HG03045 (cell line): Measurements from ENCODE around the gene SLC22A8.
"Not testable (repeated sequence)": the region's sequence is repeated elsewhere in the genome, so short reads cannot be mapped to it uniquely, and the experiment has no call there.

Source experiments
- ATAC-seq: cut with Tn5 transposase; IDR thresholded peaks from one replicate; pipeline ENCODE4 v1.9.1; 2021; ENCODE audit warnings: mild to moderate bottlenecking, moderate library complexity; ENCODE audit not compliant: unreplicated experiment

The SLC22A8 gene, protein sequence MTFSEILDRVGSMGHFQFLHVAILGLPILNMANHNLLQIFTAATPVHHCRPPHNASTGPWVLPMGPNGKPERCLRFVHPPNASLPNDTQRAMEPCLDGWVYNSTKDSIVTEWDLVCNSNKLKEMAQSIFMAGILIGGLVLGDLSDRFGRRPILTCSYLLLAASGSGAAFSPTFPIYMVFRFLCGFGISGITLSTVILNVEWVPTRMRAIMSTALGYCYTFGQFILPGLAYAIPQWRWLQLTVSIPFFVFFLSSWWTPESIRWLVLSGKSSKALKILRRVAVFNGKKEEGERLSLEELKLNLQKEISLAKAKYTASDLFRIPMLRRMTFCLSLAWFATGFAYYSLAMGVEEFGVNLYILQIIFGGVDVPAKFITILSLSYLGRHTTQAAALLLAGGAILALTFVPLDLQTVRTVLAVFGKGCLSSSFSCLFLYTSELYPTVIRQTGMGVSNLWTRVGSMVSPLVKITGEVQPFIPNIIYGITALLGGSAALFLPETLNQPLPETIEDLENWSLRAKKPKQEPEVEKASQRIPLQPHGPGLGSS

DNA sequence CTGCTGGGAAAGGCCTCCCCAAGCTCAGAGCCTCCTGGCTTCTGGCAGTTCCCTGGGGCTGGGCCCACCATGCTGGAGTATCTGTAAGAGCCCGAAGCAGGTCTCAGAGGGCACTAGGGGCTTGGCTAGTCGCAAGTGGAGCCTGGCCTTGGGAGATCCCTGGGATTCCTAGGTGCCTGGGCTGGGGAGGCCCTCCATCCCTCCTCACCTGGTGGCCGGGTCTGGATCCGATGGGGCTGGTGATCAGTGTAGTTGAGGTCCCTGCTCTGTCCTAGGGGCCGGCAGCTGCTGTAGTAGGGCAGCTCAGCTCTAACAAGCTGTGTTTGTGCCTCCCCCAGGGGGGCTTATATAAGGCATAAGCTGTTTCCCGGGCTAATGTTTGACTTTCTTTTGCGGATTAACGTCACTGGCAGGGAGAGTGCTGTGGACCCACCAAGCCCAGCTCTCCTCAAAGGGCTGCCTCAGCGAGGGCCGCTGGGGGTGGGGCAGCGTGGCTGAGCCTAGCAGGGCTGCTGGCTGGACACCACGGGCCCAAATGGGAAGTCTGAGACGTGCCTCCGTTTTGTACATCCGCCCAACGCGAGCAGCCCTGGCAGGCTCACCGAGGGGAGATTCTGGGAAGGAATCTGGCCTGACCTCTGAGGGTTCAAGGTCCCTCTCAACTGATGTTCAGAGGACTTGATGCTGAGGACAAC is at the start of gene SLC22A8:
SLC22A8 (minus strand) TSS at position 321 of the 695 bp plus-strand sequence. CDS start 883 bp downstream, outside the sequence.
- ATAC-seq, result no peak

DNA sequence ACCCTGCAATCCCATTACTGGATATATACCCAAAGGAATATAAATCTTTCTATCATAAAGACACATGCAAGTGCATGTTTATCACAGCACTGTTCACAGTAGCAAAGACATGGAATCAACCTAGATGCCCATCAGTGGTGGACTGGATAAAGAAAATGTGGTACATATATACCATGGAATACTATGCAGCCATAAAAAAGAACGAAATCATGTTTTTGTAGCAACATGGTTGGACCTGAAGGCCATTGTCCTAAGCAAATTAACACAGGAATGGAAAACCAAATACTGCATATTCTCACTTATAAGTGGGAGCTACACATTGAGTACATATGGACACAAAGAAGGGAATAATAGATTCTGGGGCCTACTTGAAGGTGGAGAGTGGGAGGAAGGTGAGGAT is 30.6 kb upstream of the SLC22A8 start:
- not testable (repeated sequence) for ATAC-seq

DNA sequence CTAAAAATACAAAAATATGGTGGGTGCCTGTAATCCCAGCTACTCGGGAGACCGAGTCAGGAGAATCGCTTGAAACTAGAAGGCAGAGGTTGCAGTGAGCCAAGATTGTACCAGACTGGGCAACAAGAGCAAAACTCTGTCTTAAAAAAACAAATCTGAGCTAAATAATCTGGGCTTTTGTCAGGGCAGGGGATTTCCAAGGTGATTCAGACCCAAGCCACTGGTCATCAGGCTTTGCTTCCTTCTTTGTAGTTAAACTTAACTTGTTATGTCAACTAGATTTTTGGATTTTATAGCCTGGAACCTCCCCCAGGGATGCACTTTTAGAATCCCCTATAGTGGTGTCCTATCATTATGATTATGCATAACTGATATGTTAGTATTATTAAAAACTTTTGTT is 27.0 kb upstream of the SLC22A8 start:
- ATAC-seq, result no peak

DNA sequence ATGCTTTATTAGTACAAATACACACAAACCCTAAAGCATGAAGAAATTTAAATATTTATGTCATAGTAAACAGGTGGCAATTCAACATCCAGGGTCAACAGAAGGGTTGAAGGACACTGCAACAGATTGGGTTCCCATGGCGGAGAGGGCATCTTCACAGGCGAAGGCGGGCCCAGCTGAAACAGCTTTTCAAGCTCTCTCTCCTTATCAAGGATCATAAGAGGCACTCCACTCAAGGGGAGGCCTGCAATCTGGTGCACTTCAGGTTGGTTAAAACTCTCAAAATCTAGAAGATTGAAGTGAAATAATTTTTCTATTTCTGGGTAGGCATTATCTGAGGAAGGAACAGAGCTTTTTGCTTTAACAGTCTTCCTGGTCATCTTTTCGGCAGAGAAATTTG is 16.8 kb upstream of the SLC22A8 start:
- no peak for ATAC-seq

DNA sequence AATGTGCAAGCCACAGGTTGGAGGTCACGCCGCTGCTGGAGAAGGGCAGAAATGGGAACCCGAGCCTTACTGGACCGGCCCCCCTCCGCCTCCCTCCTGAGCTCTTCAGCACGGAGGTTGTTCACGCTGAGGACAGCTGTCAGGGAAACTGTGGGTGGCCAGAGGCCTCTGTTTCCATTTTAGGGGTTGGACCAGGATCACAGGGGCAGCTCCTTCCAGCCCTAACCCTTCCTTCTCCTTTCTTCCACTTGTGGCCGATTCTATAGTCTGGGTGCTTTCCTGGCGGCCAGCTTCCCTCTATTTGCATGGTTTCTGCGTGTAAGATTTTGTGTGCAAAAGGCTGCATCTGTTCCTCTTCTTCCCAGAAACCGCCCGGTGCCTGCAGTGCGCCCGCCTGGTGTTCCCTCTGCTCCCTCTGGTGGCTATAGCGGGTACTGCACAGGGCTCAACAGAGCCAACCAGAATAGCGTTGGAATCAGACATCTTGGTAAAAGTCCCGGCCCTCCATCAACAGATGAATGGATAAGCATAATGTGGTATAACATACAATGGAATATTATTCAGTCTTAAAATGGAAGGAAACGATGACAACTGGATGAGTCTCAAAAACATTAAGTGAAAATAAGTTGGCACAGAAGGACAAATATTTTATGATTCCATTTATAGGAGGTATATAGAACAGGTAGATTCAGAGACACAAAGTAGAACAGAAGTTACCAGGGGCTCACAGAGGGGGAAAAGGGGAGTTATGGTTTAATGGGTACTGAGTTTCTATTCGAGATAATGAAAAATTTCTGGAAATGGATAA is 8.4 kb upstream of the SLC22A8 start:
- no peak for ATAC-seq

DNA sequence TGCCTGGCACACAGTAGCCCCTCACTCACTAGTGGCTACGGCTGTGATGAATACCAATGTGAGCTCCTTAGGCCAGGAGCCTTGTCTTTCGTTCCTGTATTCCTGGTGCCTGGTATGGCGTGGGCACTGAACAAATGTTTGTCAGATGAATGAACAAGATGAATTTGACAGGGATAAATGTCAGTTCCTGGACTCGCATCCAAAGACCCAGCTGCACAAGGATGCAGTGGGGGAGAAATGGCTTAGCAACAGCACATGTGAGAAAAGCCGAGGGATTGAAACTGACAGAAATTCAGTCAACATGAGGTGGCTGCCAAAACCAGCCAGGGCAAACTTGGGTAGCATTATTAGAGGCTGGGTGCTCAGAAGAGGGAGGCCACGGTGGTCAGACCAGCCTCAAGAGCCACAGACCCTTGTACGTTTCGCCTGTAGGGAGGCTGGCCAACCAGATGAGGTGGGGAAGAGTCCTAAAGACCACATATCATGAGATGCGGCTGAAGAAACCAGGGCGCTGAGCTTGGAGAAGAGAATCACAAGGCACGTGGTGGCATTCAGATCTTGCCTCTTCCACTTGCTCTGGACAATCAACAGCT is 7.7 kb upstream of the SLC22A8 start:
- ATAC-seq, result no peak

DNA sequence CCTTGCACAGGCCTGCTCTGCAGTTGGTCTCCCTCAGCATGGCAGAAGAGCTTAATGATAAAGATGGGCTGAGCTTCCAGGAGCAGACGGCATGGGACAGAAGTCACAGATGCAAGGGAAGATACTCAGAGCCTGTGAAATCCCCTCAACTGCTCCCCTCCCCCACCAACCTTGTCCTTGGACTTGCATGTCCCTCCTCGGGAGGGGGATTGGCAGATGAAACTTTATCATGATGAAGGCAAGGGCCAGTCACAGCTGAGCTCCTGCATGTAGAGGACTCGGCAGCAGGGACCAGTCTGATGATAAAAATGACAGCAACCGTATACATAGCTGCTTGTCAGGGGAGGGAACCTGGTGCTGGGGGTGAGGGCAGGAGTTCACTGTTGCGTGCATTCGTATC is 6.8 kb upstream of the SLC22A8 start:
- ATAC-seq, result no peak

DNA sequence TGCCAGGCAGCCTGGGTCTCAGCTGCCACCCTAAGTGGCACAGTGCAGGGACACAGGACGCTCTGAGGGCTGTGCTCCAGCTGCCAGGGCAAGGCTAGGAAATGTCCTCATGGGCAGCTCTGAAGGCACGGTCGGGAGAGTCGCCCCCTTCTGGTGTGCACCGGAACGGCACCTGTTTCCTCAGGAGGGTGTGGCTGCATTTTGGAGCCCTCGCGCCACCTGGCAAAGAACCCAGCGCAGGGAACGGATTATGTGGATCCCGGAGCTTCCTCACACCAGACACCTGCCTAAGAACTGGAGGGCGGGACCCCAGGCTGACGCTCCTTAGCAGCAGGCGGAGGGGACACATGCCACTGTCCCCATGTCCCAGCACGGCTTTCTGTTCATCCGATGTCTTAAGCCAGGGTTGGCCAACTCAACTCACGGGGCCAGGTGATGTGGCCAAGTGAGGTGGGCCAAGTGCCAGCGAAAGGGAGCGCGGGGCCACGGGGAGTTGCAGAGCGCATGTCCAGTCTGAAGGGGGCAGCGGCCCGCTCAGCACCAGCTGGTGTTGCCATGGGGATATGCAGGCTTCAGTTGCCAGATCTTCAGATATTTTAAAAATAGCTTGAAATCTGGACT is 5.1 kb upstream of the SLC22A8 start:
- no peak for ATAC-seq

DNA sequence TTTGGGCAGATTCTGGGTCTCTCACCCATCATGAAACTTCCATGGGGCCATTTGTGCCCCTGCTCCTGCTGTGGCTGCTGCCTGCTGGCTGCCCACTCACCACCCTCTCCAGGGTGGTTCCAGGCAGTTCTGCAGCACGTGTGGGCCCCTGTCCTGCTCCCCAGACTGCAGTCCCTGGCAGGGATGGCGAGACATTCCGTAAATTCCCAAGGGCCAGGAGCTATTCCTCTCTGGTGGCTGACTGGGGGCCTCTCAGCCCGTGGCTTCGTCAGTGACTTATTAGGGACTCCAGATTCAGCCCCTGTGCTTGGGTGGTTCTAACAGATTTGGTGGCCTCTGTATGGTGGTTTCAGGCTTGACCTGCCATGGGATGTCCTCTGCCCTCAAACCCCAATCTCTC is 3.9 kb upstream of the SLC22A8 start:
- ATAC-seq, result no peak

DNA sequence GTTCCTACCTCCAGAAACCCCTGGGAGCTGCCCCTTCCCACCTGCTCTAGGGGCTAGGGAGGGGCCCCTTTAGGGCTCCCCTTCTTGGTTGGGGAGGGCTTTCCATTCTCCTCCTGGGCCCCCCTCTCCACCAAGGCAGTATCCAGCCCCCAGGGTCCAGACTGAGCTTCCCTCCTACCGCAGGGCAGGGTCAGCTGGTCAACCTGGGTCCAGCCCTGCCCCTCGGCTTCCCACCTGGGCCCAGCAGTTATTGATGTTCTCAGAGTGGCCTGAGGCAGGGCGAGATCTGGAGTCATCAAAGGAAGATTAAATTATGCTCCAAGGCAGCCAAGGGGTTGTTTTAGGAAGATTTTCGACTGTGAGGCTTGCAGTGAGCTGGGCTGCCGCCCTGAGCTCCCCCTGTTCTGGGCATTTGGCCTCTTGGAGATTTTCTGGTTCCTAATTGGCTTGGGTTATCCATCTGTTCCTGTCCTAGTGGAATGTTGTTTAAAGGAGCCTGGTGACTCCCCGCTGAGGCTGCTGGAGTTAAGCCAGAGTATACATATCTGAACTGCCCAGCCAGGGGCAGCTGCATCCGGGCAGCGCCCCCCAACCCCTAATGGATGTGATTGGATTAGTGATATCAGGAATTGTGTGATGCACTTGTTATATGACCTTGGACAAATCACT is 1.8 kb upstream of the SLC22A8 start:
- no peak for ATAC-seq

DNA sequence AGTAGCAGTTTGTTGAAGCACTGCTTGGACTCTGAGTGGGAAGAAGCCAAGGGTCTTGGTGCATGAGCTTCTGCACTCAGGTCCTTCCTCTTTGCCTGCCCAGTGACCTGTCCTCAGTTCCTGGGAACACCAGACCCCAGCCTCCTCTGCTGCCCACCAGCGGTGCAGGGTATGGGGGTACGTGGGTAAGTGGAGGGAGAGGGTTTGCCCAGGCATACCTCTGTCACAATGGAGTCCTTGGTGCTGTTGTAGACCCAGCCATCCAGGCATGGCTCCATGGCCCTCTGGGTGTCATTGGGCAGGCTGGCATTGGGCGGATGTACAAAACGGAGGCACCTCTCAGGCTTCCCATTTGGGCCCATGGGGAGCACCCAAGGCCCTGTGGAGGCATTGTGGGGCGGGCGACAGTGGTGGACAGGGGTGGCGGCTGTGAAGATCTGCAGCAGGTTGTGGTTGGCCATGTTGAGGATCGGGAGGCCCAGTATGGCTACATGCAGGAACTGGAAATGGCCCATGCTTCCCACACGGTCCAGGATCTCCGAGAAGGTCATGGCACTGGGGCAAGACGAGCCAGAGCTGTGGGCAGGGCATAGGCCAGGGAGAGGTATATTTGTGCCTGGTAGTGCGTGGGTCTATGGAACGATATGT is 1.1 kb downstream of the SLC22A8 start:
- no peak for ATAC-seq

DNA sequence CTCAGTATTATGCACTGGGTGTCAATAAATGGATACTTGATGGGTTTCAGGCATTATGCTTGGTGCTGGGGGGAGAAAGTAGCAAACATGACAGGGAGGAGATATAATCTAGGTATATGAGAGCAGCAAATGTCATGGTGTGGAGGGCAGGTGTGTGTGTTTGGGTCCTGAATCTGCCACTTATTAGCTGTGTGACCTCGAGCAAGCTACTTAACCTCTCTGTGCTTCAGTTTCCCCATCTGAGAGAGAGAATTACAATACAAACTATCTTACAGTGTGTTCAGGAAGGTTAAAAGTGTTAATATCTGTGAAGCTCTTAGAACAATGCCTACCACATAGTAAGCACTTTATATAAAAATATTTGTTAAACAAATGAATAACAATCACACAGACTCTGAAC is 2.8 kb downstream of the SLC22A8 start:
- no peak for ATAC-seq

DNA sequence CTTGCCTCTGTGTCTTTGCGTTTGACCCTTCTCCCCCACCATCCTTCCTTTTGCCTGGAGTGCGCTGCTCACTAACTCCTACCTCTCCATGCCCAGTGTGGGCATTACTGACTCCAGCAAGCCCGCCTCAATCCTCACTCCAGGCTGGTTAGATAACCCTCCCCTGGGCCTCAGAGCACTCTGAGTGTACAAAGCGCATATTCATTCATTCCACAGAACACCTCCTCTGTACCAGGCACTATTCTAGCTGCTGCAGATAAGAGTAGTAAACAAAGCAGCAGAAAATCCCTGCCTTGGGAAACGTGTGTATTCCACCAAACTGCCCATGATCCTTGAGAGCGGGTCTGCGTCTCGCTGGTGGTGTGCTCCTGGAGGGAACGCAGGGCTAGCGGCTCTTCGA is 3.2 kb downstream of the SLC22A8 start:
- no peak for ATAC-seq

DNA sequence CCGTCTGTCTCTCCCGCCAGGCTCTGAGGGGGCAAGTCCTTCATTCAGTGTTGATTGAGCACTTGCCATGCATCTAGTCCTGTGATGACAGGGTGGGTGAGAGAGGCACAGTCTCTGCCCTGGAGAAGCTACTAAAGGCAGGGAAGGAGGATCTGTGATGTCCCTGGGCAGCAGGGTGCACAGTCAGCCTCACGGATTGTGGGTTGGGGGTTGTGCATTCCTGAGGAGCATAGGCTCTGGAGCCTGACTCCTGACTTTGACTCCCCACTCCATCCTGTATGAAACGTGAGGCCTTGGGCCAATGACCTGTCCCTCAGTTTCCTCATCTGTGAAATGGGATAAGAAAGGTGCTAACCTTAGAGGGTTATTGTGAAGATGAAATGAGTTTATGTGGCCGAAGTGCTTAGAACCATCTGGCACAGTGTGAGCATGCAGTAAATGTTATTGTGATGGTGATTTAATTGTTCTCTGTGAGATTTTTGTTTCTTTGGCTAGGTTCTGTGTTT is 4.7 kb downstream of the SLC22A8 start:
- ATAC-seq, result no peak

DNA sequence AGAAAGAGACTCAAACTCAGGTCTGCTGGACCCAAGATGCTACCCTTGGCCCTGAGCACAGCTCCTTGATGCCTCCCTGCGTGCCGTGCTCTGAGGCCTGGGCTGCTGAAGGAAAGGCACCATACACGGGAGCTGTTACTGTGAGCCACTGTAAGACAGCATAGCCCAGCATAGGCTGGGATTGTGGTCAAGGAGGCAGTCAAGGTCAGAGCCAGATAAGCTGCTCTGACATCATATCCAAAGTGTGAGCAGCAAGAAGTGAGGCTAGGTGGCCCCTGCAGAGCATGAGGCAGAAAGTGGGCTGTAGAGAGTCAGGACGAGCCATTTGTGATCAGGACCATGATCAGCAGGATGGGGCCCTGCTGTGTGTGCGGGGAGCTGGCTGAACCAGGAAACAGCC is 7.7 kb downstream of the SLC22A8 start:
- ATAC-seq, result no peak

DNA sequence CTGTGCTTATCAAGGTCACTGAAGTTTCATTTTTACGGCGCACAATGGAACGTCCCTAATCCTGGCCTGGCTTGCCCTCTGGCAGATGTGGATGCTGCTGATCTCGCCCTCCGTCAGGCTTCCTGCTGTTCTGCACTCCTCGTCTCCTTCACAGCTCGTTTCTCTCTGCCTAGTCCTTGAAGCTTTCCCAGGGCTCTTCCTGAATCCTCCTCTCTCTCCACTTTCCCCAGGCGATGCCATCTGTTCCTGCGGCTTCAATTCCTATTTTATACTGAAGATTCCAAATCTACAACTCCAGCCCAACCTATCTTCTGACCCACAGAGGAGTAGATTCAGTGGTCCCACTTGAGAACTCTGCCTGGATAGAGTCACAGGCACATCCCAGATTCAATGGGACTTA is 14.2 kb downstream of the SLC22A8 start:
- ATAC-seq, result no peak

DNA sequence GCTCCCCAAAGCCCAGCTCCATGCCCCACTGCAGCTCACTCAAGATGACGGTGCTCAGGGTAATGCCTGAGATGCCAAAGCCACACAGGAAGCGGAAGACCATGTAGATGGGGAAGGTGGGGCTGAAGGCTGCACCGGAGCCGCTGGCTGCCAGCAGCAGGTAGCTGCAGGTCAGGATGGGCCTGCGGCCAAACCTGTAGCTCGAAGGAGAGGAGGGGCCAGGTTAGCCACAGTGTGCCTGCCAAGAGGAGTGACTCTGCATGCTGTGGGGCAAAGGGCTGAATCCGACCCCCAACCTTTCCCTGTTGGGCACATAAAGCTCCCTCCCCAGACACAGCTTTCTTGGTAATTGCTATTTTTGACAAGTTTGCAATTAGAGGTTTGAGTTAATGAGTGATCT is 16.0 kb downstream of the SLC22A8 start:
- no peak for ATAC-seq

DNA sequence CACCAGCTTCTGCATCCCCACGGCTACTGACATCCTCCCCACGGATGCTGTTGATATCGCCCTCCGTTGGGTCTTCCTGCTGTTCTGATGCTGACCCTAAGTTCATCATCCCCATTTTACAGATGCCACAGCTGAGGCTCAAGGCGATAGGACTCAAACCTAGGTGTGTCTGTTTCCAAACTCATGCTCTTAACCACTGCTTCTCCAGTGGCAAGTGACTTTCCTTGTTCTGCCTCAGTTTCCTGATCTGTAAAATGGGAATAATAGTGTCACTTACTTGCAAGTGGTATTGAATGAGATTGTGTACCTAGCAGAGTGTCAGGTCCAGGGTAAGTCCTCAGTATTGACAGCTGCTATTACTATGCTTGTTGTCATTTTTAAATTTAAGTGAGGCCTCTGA is 16.5 kb downstream of the SLC22A8 start:
- ATAC-seq, result no peak

DNA sequence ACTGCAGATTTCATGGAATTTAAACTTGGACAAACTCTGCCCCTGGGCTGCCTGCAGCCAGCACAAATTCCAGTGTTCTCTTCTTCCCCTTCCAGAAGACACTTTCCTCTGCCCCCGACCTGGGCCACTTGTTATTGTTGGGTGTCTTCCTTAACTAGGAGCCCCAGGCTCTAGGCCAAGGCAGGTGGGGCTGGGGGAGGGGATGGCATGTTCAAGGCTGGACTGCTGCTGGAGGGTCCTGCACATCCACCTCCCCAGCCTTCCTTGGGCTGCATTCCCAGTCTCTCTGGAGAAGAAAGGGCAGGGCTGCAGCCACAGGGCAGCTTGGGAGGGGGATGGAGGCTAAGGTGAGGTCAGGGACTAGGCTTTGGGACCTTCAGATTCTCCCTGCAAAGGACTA is 19.4 kb downstream of the SLC22A8 start:
- ATAC-seq, result no peak
